OCI-LY3 (cell line): ENCODE results near the gene TBC1D25.

Experiments
- EZH2phosphoT487 ChIP-seq: fragments of 200-600 bp; shearing (Covaris generic); IDR thresholded peaks from 2 replicates; pipeline ENCODE4 v1.6.1; 2018; ENCODE audit warnings: antibody characterized with exemption, mixed run types, low read depth
- TF ChIP-seq, protein P1 (sequence below): fragments of 200-600, 300-600 bp; sonication (generic); IDR thresholded peaks from 2 replicates; pipeline ENCODE4 v1.5.1; 2014; ENCODE audit warnings: antibody characterized with exemption, low read length, low read depth

DNA sequence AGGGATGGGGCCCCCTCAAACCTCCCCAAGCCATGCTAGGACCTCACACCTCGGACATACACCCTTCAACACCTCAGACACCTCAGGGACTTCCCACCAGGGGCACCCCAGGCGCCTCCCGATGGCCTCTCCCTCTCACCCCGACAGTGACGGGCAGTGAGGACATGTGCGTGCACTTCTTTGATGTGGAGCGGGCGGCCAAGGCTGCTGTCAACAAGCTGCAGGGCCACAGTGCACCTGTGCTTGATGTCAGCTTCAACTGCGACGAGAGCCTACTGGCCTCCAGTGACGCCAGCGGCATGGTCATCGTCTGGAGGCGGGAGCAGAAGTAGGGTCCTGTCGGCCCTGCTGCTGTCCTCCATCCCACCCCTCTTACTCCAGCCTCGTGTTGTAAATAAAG is 65.2 kb downstream of the TBC1D25 start:
- TF ChIP-seq, protein P1, sequence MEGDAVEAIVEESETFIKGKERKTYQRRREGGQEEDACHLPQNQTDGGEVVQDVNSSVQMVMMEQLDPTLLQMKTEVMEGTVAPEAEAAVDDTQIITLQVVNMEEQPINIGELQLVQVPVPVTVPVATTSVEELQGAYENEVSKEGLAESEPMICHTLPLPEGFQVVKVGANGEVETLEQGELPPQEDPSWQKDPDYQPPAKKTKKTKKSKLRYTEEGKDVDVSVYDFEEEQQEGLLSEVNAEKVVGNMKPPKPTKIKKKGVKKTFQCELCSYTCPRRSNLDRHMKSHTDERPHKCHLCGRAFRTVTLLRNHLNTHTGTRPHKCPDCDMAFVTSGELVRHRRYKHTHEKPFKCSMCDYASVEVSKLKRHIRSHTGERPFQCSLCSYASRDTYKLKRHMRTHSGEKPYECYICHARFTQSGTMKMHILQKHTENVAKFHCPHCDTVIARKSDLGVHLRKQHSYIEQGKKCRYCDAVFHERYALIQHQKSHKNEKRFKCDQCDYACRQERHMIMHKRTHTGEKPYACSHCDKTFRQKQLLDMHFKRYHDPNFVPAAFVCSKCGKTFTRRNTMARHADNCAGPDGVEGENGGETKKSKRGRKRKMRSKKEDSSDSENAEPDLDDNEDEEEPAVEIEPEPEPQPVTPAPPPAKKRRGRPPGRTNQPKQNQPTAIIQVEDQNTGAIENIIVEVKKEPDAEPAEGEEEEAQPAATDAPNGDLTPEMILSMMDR = no peak
- TF ChIP-seq EZH2phosphoT487 = no peak
